Measurements from ENCODE around the gene C14orf93. TPM values are rescaled to one million over a fixed set of nuclear protein-coding genes. Genes with fewer than 3 reads are reported as not detected.
"Not testable (repeated sequence)": the region's sequence is repeated elsewhere in the genome, so short reads cannot be mapped to it uniquely, and the experiment has no call there.

The C14orf93 gene
- total RNA-seq, 4 donors from 2014 or later = 3.7 to 16.2 (median 6.7) TPM

- H3K4me3 ChIP-seq = no peak overlapping the region
- H3K4me1 ChIP-seq = peaks cover 0 to 3% of the 10 kb centered on the region in 2 donors
- H3K36me3 ChIP-seq = peaks cover 0 to 15% of the 10 kb centered on the region in 2 donors
- ATAC-seq = peak in 1 of 2 donors; percentile 23
- no peak for DNase-seq
- no peak for TF ChIP-seq POLR2A (IDR thresholded peaks at IDR 0.05)
- TF ChIP-seq CTCF (IDR thresholded peaks at IDR 0.05 in 4 of 5, conservative IDR thresholded peaks at IDR 0.05 in 1 of 5) = no peak
- H3K9me3 ChIP-seq = no peaks in the 10 kb centered on the region
- intact Hi-C loops (cut with DNase I; ENCODE audit: low total_unique reads) = no loop called here
- H3K27me3 ChIP-seq = no peaks in the 10 kb centered on the region
- in situ Hi-C loops (cut with MboI; ENCODE audit: low sequenced_read_pairs in 4 of 4) = no loop called here
- H3K27ac ChIP-seq = no peak overlapping the region
Observed at GRCh38 chr14:23020143-23021128, 10.5 kb upstream of the C14orf93 start.

GRCh38 chr14:23018107-23018506 lies 8.2 kb upstream of the C14orf93 start:
- in situ Hi-C loops (cut with MboI; ENCODE audit: low sequenced_read_pairs in 4 of 4) = no loop called here
- ATAC-seq (no peak), DNase-seq (no peak)
- Histone ChIP-seq H3K9me3 (no peaks in the 10 kb centered on the region), H3K4me1 (peaks cover 0 to 3% of the 10 kb centered on the region in 2 donors), H3K27me3 (no peaks in the 10 kb centered on the region), H3K36me3 (no peaks in the 10 kb centered on the region), H3K27ac (no peak overlapping the region), H3K4me3 (no peak overlapping the region)
- TF ChIP-seq CTCF (IDR thresholded peaks at IDR 0.05 in 4 of 5, conservative IDR thresholded peaks at IDR 0.05 in 1 of 5) = no peak
- TF ChIP-seq POLR2A (IDR thresholded peaks at IDR 0.05) = no peak
- intact Hi-C loops (cut with DNase I; ENCODE audit: low total_unique reads) = no loop called here

- Histone ChIP-seq H3K4me1 (peaks cover 0 to 3% of the 10 kb centered on the region in 2 donors), H3K36me3 (no peaks in the 10 kb centered on the region), H3K27ac (no peak overlapping the region), H3K9me3 (no peaks in the 10 kb centered on the region), H3K27me3 (no peaks in the 10 kb centered on the region), H3K4me3 (no peak overlapping the region)
- ATAC-seq (no peak), DNase-seq (no peak)
- in situ Hi-C loops (cut with MboI; ENCODE audit: low sequenced_read_pairs in 4 of 4) (no loop called here), intact Hi-C loops (cut with DNase I; ENCODE audit: low total_unique reads) (no loop called here)
- TF ChIP-seq CTCF (IDR thresholded peaks at IDR 0.05 in 4 of 5, conservative IDR thresholded peaks at IDR 0.05 in 1 of 5) (no peak), POLR2A (IDR thresholded peaks at IDR 0.05) (no peak)
Observed at GRCh38 chr14:23017091-23017490, 7.1 kb upstream of the C14orf93 start.

- Histone ChIP-seq H3K9me3 (no peaks in the 10 kb centered on the region), H3K27me3 (no peaks in the 10 kb centered on the region), H3K27ac (no peak overlapping the region), H3K4me3 (no peak overlapping the region), H3K36me3 (no peaks in the 10 kb centered on the region), H3K4me1 (no peaks in the 10 kb centered on the region)
- in situ Hi-C loops (cut with MboI; ENCODE audit: low sequenced_read_pairs in 4 of 4) = no loop called here
- intact Hi-C loops (cut with DNase I; ENCODE audit: low total_unique reads) = no loop called here
- ATAC-seq (no peak), DNase-seq (no peak)
- no peak for TF ChIP-seq POLR2A (IDR thresholded peaks at IDR 0.05)
- TF ChIP-seq CTCF (IDR thresholded peaks at IDR 0.05 in 4 of 5, conservative IDR thresholded peaks at IDR 0.05 in 1 of 5) = no peak
Observed at GRCh38 chr14:23015618-23016017, 5.7 kb upstream of the C14orf93 start.

- H3K9me3 ChIP-seq; DNase-seq; ATAC-seq; H3K4me3 ChIP-seq; H3K27ac ChIP-seq; H3K4me1 ChIP-seq; in situ Hi-C loops (cut with MboI; ENCODE audit: low sequenced_read_pairs in 4 of 4); H3K36me3 ChIP-seq; intact Hi-C loops (cut with DNase I; ENCODE audit: low total_unique reads); H3K27me3 ChIP-seq: not testable (repeated sequence)
Observed at GRCh38 chr14:23013749-23014054, 3.8 kb upstream of the C14orf93 start.

Measured in gastrocnemius medialis (tissue), 4 donors.